Epithelial cell of prostate (primary cell): Measurements from ENCODE around the gene SYNGR1.
"Not testable (repeated sequence)": the region's sequence is repeated elsewhere in the genome, so short reads cannot be mapped to it uniquely, and the experiment has no call there.

Experiments used
- DNase-seq: peaks from one replicate; pipeline ENCODE4 v3.0.0-alpha.2; 2011; ENCODE audit warnings: low read depth, low spot score
- H3K27ac ChIP-seq: fragments of 450-650 bp; 2 replicates; pipeline ENCODE4 v1.5.1; 2017; ENCODE audit warnings: mild to moderate bottlenecking

Gene SYNGR1

GRCh38 chr22:39316440-39317083 is 33.2 kb upstream of the SYNGR1 start:
- DNase-seq: peak; percentile 65
- H3K27ac ChIP-seq: peak overlapping the region; percentile 98

- DNase-seq: no peak
- peak overlapping the region; percentile 98 for H3K27ac ChIP-seq
Observed at GRCh38 chr22:39317084-39317774, 32.6 kb upstream of the SYNGR1 start.

- peak overlapping the region; percentile 98 for H3K27ac ChIP-seq
- no peak for DNase-seq
Observed at GRCh38 chr22:39317775-39318506, 31.9 kb upstream of the SYNGR1 start.

DNA sequence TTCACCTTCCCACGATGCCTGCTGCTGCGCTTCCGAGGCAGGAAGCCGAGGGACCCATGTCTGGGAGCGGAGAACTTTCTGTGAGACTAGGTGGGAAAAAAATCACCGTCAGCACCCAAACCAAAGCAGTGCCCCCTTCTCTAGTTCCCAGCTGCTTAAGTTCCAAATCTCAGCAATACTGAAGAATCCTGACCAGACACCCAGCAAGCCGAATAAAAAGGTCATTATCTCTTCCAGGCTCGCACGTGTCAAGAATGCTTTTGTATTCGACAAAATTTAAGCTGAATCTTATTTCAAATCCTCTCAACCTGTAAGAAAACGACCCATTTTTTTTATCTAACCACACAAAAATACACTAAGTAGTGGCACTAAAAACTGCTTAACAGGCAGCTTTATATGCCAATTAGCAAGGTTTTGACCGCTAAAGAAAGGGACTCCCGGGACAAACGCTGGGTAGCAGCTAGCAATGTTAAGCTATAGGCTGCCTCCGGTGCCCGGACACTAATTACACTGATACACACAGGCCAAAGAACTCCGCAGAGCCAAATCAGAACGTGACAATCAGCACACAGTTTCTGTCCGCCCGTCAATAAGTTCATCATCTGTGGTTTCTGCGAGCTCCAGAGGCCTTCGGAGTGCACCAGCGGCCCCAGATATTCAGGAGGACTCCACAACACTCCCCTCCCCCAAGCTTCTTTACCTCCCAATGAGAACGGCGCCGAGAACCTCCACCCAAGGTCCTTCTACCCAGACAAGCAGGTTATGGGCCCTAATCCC is 31.1 kb upstream of the SYNGR1 start:
- no peak for DNase-seq
- H3K27ac ChIP-seq: peak overlapping the region; percentile 98

- peak within 1 kb of the TSS; percentile 98 for H3K27ac ChIP-seq
- peak; percentile 78 for DNase-seq
Observed at GRCh38 chr22:39319284-39320022, 30.3 kb upstream of the SYNGR1 start, which contains the start of gene RPL3. RPL3 (minus strand) TSS chr22:39319623; CDS start chr22:39319597, 26 bp downstream.

- peak overlapping the region; percentile 98 for H3K27ac ChIP-seq
Observed at GRCh38 chr22:39320616-39321029, 29.2 kb upstream of the SYNGR1 start.

DNA sequence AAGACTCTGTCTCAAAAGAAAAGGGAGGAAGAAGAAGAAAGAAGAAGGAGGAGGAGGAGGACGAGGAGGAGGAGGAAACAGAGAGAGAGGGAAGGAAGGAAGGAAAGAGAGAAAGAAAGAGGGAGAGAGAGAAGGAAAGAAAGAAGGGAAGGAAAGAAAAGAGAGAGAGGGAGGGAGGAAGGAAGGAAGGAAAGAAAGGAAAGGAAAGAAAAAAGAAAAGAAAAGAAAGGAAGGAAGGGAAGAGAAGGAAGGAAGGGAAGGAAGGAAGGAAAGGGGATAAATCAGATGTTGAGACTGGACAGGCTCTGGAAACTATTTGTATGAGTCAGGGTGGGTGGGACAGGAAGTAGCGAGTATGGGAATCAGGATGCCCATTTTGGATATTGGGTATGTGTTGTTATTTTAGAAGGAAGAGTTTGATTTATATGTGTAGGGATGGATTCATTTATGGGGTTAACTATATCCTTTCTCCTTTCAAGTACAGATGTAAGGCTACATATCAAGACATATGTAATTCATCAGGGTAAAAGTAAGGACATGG is 24.3 kb upstream of the SYNGR1 start:
- H3K27ac ChIP-seq: no peak overlapping the region
- no peak for DNase-seq

More at GRCh38 chr22:39320616-39321029, 29.2 kb upstream of the SYNGR1 start:
- not testable (repeated sequence) for DNase-seq

- no peak for DNase-seq
- no peak overlapping the region for H3K27ac ChIP-seq
Observed at GRCh38 chr22:39327995-39328754, 21.6 kb upstream of the SYNGR1 start.

DNA sequence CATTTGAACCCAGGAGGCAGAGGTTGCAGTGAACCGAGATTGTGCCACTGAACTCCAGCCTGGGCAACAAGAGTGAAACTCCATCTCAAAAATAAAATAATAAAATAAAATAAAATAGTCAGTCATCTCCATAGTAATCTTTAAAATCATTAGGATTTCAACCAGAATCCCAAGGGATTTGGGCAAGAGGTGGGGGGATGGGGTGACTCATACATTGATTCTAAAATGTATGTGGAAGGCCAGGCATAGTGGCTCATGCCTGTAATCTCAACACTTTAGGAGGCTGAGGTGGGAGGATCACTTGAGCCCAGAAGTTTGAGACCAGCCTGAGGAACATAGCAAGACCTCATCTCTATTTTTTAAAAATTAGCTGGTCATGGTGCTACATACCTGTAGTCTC is 19.2 kb upstream of the SYNGR1 start:
- not testable (repeated sequence) for DNase-seq, H3K27ac ChIP-seq

DNA sequence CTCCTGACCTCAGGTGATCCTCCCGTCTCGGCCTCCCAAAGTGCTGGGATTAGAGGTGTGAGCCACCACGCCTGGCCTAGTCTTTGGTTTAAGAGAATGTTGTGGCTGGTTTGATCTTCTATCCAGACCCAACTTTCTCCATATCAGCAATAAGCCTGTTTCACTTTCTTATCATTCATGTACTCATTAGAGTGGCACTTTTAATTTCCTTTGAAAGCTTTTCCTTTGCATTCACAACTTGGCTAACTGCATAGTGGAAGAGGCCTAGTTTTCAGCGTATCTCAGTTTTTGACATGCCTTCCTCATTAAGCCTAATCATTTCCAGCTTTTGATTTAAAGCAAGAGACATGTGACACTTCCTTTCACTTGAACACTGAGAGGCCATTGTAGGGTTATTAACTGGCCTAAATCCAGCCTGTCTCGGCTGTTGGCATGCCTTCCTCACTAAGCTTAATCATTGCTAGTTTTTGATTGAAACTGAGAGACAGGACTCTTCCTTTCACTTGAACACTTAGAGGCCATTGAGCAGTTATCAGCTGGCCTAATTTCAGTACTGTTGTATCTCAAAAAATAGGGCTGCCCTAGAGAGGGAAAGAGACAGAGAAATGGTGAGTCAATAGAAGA is 17.2 kb upstream of the SYNGR1 start:
- no peak overlapping the region for H3K27ac ChIP-seq
- DNase-seq: no peak

GRCh38 chr22:39336411-39336810 is 13.4 kb upstream of the SYNGR1 start:
- H3K27ac ChIP-seq: no peak overlapping the region
- DNase-seq: no peak

GRCh38 chr22:39339775-39340174 is 10.0 kb upstream of the SYNGR1 start:
- H3K27ac ChIP-seq, DNase-seq: not testable (repeated sequence)

- H3K27ac ChIP-seq: no peak overlapping the region
- DNase-seq: no peak
Observed at GRCh38 chr22:39341179-39341578, 8.6 kb upstream of the SYNGR1 start.

DNA sequence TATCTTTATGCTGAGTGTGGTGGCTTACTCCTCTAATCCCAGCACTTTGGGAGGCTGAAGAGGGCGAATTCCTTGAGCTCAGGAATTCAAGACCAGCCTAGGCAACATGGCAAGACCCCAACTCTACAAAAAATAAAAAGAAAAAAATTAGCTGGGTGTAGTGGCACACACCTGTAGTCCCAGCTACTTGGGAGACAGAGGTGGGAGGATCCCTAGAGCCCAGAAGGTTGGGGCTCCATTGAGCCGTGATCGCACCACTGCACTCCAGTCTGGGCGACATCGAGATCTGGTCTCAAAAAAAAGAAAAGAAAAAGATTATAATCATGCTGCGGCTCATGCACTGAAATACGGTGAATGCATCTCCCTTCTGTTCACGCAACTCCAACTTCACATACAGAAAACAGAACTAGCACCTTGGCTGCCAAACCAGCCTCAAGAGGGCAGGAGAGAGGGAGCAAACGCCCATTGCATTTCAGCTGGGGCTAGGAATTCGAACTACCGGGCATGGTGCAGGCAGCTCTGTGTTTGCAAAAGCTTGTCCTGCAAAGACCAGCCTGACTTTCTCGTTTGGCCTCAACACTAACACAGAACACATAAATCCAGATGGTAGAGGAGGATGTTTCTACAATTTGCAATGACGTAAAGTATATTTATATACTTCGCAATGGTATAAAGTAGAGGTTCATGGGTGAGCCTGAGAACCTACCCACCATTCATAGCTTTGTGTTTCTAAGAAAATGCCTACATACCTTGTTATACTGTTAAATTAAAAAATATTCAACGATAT is 6.3 kb upstream of the SYNGR1 start:
- no peak for DNase-seq
- no peak overlapping the region for H3K27ac ChIP-seq

DNA sequence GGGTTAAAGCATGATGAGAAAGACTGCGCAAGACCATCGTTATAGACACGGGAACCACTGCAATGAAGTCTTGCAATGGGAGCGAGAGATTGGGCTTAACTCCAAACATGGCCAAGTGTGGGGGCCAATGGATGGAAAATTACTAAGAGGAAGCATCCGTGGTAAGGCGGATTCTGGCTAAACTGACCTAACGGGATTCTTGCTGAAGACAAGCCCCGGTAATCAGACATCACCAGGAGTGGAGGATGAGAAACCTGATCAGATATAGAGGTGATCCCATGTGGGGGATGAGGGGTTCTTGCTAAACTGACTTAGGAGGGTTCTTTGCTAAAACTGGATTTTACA is 5.8 kb upstream of the SYNGR1 start:
- no peak for DNase-seq
- no peak overlapping the region for H3K27ac ChIP-seq

- no peak for DNase-seq
- no peak overlapping the region for H3K27ac ChIP-seq
Observed at GRCh38 chr22:39345231-39345630, 4.6 kb upstream of the SYNGR1 start.

DNA sequence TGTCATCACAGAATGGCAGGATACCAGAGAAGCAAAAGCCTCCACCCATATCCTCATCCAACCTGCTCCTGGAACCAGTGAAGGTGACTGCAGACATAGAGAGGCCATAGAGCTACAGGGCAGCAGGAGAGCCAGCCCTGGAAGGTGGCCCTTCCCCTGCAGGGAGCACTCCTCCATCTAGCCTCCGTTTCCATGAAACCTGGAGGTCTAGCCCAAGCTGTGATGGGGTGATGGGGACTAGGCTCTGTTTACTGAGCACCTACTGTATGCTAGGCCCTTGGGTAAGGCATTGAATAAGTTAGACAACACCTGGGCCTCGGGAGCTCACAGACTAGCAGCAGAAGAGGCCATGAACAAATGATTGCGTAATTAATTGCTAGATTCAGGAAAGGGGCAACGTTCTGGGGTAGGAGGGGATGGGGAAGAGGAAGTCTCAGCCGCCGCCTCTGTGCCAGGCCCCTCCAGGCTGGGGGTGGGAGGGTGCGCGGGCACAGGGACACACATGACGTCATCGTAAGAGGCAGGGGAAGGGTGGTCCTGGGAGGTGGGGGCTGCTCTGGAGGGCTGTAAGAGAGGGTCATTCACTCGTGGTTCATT is 784 bp upstream of the SYNGR1 start:
- H3K27ac ChIP-seq: no peak overlapping the region
- DNase-seq: no peak
